Measurements from ENCODE around the gene RNF223.
"Not testable (repeated sequence)": the region's sequence is repeated elsewhere in the genome, so short reads cannot be mapped to it uniquely, and the experiment has no call there.

RNF223 gene

DNA sequence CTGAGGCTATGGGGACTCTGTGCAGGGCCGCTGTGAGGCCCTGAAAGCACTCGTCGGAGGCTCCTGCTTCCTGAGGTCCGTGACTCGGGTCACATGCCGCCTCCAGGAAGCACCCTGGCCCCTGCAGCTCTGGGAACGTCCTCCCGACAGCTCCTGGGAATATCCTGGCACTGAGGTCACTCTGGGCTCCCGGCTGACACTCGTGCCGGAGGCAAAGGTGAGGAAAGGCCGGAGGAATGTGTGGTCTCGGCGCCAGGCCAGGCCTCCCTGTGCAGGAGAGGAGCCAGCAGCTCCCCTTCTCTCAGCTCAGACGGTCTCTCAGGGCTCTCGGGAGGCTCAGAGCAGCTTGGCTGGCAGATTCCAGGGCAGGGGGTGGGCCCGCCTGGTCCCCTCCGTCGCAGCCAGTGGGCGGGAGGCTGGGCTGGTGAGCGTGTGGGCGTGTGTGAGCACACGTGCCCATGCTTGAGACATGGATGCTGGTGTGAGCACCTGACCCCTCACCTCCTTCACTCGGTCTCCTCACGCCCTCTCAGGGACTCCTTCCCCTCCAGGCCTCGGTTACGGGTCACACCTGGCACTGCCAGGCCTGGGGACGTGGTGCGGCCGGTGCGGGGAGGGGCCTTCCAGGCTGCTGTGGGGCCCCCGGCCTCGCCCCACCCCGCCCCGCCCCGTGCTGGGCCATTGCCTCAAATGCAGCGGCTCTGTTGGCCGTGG lies 5.5 kb upstream of the RNF223 start:
- Mint-ChIP-seq H3K27ac (no peak overlapping the region), H3K27me3 (ENCODE audit: low read depth) (no peaks in the 10 kb centered on the region), H3K36me3 (ENCODE audit: low read depth) (no peaks in the 10 kb centered on the region), H3K9me3 (no peaks in the 10 kb centered on the region), H3K4me1 (ENCODE audit: low read depth) (no peaks in the 10 kb centered on the region), H3K4me3 (no peak overlapping the region)
- DNase-seq (ENCODE audit: low spot score) = no peak

GRCh38 chr1:1077396-1077795 lies 3.3 kb upstream of the RNF223 start:
- H3K36me3 Mint-ChIP-seq (ENCODE audit: low read depth); DNase-seq (ENCODE audit: low spot score); H3K27ac Mint-ChIP-seq; H3K4me1 Mint-ChIP-seq (ENCODE audit: low read depth); H3K4me3 Mint-ChIP-seq; H3K9me3 Mint-ChIP-seq; H3K27me3 Mint-ChIP-seq (ENCODE audit: low read depth): not testable (repeated sequence)

DNA sequence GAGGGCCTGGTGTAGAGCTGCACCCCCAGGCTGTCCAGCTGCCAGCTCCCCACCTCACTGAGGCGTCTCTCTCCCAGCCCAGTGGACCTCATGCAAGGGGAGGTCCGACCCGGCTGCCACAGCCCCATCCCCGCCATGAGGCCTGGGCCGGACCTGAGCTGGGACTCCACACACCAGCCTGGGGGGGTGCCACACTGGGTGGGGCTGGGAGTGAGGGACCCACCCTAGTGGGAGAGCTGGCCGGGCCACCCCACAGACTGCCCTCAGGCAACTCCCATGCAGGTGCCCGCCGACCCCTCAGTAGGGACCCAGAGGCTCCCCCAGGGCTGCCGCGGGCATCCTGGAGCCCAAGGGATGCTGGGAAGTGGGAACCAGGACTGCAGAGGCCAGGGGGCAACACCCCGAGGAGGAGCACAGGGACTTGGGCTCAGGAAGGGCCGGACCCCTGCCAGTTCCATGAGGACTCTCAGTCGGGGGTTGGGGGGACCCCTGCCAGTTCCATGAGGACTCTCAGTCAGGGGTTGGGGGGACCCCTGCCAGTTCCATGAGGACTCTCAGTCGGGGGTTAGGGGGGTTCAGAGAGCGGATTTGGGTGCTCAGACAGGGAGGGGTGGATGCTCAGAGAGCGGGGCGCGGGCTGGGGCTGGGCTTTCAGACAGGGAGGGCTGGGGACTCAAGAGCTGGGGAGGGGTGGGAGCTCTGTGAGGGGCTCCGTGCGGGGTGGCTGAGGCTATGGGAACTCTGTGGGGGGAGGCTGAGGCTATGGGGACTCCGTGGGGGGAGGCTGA lies 1.2 kb upstream of the RNF223 start:
- no peak overlapping the region for H3K4me3 Mint-ChIP-seq
- no peak for DNase-seq (ENCODE audit: low spot score)
- H3K4me1 Mint-ChIP-seq (ENCODE audit: low read depth) = no peaks in the 10 kb centered on the region
- H3K36me3 Mint-ChIP-seq (ENCODE audit: low read depth) = no peaks in the 10 kb centered on the region
- no peaks in the 10 kb centered on the region for H3K9me3 Mint-ChIP-seq
- no peaks in the 10 kb centered on the region for H3K27me3 Mint-ChIP-seq (ENCODE audit: low read depth)
- no peak overlapping the region for H3K27ac Mint-ChIP-seq

- no peak overlapping the region for H3K27ac Mint-ChIP-seq
- H3K4me3 Mint-ChIP-seq = no peak overlapping the region
- no peaks in the 10 kb centered on the region for H3K4me1 Mint-ChIP-seq (ENCODE audit: low read depth)
- H3K36me3 Mint-ChIP-seq (ENCODE audit: low read depth) = no peaks in the 10 kb centered on the region
- DNase-seq (ENCODE audit: low spot score) = no peak
- H3K9me3 Mint-ChIP-seq = no peaks in the 10 kb centered on the region
- no peaks in the 10 kb centered on the region for H3K27me3 Mint-ChIP-seq (ENCODE audit: low read depth)
These were observed 583 bp upstream of the RNF223 start for GRCh38 chr1:1074631-1075147.

GRCh38 chr1:1072849-1073742 lies 1.0 kb downstream of the RNF223 start:
- H3K4me3 Mint-ChIP-seq = no peak overlapping the region
- no peaks in the 10 kb centered on the region for H3K9me3 Mint-ChIP-seq
- no peak overlapping the region for H3K27ac Mint-ChIP-seq
- no peaks in the 10 kb centered on the region for H3K4me1 Mint-ChIP-seq (ENCODE audit: low read depth)
- no peak for DNase-seq (ENCODE audit: low spot score)
- H3K27me3 Mint-ChIP-seq (ENCODE audit: low read depth) = no peaks in the 10 kb centered on the region
- no peaks in the 10 kb centered on the region for H3K36me3 Mint-ChIP-seq (ENCODE audit: low read depth)

DNA sequence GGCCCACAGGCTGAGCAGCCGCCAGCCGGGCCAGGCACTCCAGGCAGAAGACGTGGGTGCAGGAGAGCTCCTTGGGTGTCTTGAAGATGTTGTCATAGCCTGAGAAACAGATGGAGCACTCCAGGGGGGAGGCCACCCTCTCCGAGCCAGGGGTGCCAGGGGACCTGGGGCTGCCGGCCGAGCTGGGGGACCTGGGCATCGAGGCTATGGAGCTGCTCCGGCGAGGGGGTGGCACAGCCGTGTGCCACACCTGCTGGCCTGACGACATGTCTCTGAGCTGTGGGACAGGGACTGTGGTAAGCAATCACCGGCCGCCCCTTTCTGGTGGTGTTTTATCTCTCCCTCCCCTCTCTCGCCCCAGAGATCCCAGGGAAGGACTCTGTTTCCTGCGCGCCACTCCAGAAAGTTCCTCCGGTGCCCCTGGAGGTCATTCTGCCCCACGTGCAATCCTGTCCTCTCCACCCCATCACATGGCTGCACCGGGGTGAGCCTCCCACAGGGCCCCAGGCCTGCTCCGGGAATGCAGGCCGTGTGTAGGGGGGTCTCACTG lies 1.7 kb downstream of the RNF223 start:
- H3K36me3 Mint-ChIP-seq (ENCODE audit: low read depth) = no peaks in the 10 kb centered on the region

GRCh38 chr1:1071486-1072298 lies 2.4 kb downstream of the RNF223 start:
- DNase-seq (ENCODE audit: low spot score) = no peak
- Mint-ChIP-seq H3K36me3 (ENCODE audit: low read depth) (no peaks in the 10 kb centered on the region), H3K4me3 (no peak overlapping the region), H3K4me1 (ENCODE audit: low read depth) (no peaks in the 10 kb centered on the region), H3K27ac (no peak overlapping the region), H3K27me3 (ENCODE audit: low read depth) (no peaks in the 10 kb centered on the region), H3K9me3 (no peaks in the 10 kb centered on the region)

More for the DNA sequence above, 1.7 kb downstream of the RNF223 start:
- no peak for DNase-seq (ENCODE audit: low spot score)
- Mint-ChIP-seq H3K27me3 (ENCODE audit: low read depth) (no peaks in the 10 kb centered on the region), H3K4me1 (ENCODE audit: low read depth) (no peaks in the 10 kb centered on the region), H3K9me3 (no peaks in the 10 kb centered on the region), H3K4me3 (no peak overlapping the region), H3K27ac (no peak overlapping the region)

DNA sequence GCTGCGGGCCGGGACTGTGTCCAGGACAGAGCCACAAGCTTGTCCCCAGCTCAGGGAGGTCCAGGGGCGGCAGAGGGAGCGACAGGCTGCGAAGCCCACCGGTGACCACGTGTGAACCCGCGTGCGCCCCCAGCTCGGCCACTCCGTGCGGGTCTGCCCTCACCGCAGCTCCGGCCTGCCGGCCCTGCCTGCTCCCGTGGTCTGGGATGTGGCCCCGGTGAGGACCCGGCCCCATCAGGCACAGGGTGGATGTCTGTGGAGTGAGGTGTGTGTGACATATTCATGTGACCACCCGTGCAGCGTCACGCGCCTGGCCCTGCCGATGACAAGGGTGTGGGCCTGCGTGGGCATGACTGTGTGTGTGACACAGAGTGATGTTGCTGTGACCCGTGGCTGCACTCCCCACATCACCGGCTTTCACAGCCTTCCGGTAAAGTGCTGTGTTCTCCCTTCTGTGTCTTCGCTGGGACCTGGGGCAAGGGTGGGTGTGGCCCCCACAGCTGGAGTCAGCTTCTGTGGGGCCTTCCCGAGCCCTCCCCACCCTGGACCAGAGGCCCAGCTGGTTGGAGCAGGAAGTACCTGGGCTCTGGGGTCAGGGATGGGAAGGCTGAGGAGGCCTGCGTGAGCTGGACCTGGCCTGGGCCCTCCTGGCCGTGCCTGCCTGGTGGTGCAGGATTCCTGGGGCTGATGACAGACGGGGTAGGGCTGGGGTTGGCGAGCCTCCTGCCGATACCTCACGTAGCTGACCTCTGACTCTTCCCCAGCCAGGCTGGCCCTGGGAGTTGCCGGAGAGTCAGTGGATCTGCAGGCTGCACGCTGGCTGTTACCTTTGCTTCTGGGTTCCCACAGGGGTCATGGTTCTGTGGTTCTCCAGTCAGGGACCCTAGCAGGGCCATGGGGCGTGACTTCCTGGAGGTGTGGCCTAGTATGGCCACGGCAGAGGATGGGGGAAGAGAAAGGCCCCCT lies 4.1 kb downstream of the RNF223 start:
- Mint-ChIP-seq H3K4me1 (ENCODE audit: low read depth) (peaks cover 5% of the 10 kb centered on the region), H3K27ac (no peak overlapping the region), H3K4me3 (peak overlapping the region; percentile 18), H3K27me3 (ENCODE audit: low read depth) (no peaks in the 10 kb centered on the region), H3K9me3 (no peaks in the 10 kb centered on the region), H3K36me3 (ENCODE audit: low read depth) (no peaks in the 10 kb centered on the region)
- no peak for DNase-seq (ENCODE audit: low spot score)

- Mint-ChIP-seq H3K4me1 (ENCODE audit: low read depth) (peaks cover 5% of the 10 kb centered on the region), H3K4me3 (peak overlapping the region; percentile 78), H3K27ac (peak overlapping the region; percentile 62), H3K9me3 (no peaks in the 10 kb centered on the region), H3K36me3 (ENCODE audit: low read depth) (no peaks in the 10 kb centered on the region), H3K27me3 (ENCODE audit: low read depth) (no peaks in the 10 kb centered on the region)
- DNase-seq (ENCODE audit: low spot score) = peak; percentile 81
These were observed 4.9 kb downstream of the RNF223 start for GRCh38 chr1:1069056-1069710.

DNA sequence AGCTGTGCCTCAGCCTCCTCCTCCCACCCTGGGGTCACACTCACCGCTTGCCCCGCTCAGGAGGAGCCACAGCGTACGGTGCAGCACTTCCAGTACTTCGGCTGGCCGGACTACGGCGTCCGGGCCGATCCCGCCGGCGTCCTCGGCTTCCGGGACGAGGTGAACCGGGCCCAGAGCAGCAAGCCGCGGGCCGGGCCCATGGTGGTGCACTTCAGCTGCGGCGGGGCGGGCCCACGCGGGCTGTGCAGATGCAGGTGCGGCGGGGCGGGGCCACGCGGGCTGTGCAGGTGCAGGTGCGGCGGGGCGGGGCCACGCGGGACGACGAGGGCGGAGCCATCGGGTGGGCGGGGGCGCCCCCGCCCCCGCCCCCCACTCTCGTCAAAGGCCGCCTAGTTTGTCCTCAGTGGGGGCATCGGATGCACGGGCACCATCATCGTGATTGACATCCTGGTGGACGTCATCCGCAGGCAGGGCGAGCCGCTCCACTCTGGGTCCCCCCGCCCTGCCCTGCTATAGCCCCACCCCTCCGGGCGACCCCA lies 5.5 kb downstream of the RNF223 start:
- Mint-ChIP-seq H3K4me3 (peak overlapping the region; percentile 59), H3K36me3 (ENCODE audit: low read depth) (no peaks in the 10 kb centered on the region), H3K27ac (peak overlapping the region; percentile 31), H3K9me3 (no peaks in the 10 kb centered on the region), H3K27me3 (ENCODE audit: low read depth) (no peaks in the 10 kb centered on the region), H3K4me1 (ENCODE audit: low read depth) (peaks cover 5% of the 10 kb centered on the region)
- no peak for DNase-seq (ENCODE audit: low spot score)

DNA sequence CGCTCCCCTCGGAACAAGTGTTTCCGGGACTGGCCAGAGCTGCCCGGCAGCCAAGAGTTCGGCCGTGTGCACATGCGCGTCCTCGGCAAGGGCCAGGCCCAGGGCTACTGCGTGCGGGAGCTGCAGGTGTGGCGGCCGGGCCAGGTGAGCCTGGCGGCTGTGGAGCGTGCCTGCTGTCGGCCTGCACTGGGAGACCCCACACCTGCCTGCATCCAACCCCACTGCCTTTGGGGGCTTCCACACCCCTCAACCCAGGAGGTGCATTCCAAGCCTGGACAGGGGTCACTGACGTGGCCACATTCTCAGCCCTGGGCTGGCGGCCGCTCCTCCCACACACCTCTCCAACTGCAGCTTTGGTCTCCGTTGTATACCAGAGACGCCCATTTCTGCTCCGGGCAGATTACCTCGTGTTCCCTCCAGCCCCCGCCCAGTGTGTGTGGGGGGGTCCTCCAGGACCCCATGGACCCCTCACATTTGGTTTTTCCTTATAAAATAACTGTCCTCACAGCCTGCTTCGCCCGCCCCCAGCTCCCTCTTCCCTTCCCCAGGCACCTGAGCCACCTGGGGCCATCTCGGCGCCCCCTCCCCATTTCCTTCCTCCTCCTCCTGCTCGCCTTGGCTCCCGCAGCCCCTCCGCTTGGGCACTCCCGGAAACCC lies 6.1 kb downstream of the RNF223 start:
- DNase-seq (ENCODE audit: low spot score) = no peak
- Mint-ChIP-seq H3K27me3 (ENCODE audit: low read depth) (no peaks in the 10 kb centered on the region), H3K36me3 (ENCODE audit: low read depth) (no peaks in the 10 kb centered on the region), H3K4me3 (peak overlapping the region; percentile 50), H3K27ac (peak overlapping the region; percentile 31), H3K4me1 (ENCODE audit: low read depth) (peaks cover 5% of the 10 kb centered on the region), H3K9me3 (no peaks in the 10 kb centered on the region)
